ENCODE measurements around the gene FGF2.
"Not testable (repeated sequence)": the region's sequence is repeated elsewhere in the genome, so short reads cannot be mapped to it uniquely, and the experiment has no call there.

The FGF2 gene

GRCh38 chr4:122833999-122834398 is 7.4 kb downstream of the FGF2 start:
- no peak for TF ChIP-seq CTCF (IDR thresholded peaks at IDR 0.05; ENCODE audit: low read depth, low read length)
- no peak for DNase-seq (ENCODE audit: extremely low read depth, low read depth)

GRCh38 chr4:122836941-122837340 is 10.3 kb downstream of the FGF2 start:
- TF ChIP-seq CTCF (IDR thresholded peaks at IDR 0.05; ENCODE audit: low read depth, low read length): no peak
- DNase-seq (ENCODE audit: extremely low read depth, low read depth): no peak

- TF ChIP-seq CTCF (IDR thresholded peaks at IDR 0.05; ENCODE audit: low read depth, low read length): no peak
- DNase-seq (ENCODE audit: extremely low read depth, low read depth): no peak
Observed at GRCh38 chr4:122838034-122838433, 11.4 kb downstream of the FGF2 start.

GRCh38 chr4:122842392-122842791 is 15.8 kb downstream of the FGF2 start:
- TF ChIP-seq CTCF (IDR thresholded peaks at IDR 0.05; ENCODE audit: low read depth, low read length): no peak
- DNase-seq (ENCODE audit: extremely low read depth, low read depth): no peak

- DNase-seq (ENCODE audit: extremely low read depth, low read depth): no peak
- TF ChIP-seq CTCF (IDR thresholded peaks at IDR 0.05; ENCODE audit: low read depth, low read length): no peak
Observed at GRCh38 chr4:122842984-122843531, 16.4 kb downstream of the FGF2 start.

GRCh38 chr4:122844391-122844790 is 17.8 kb downstream of the FGF2 start:
- DNase-seq (ENCODE audit: extremely low read depth, low read depth): not testable (repeated sequence)

- TF ChIP-seq CTCF (IDR thresholded peaks at IDR 0.05; ENCODE audit: low read depth, low read length): no peak
- DNase-seq (ENCODE audit: extremely low read depth, low read depth): no peak
Observed at GRCh38 chr4:122845066-122845465, 18.4 kb downstream of the FGF2 start.

GRCh38 chr4:122845760-122846159 is 19.1 kb downstream of the FGF2 start:
- no peak for TF ChIP-seq CTCF (IDR thresholded peaks at IDR 0.05; ENCODE audit: low read depth, low read length)

More at GRCh38 chr4:122845760-122846159, 19.1 kb downstream of the FGF2 start:
- DNase-seq (ENCODE audit: extremely low read depth, low read depth): no peak

Measured in AG09319 (cell line).